GOT3 (cell line): ENCODE results near the gene CSF3R.
A peak's percentile ranks its signal among the peaks of the same experiment; 100 is the strongest.
"Not testable (repeated sequence)": the region's sequence is repeated elsewhere in the genome, so short reads cannot be mapped to it uniquely, and the experiment has no call there.

Experiments used
- DNase-seq: peaks from one replicate; lab custom pipeline; 2025; ENCODE audit warnings: mixed read lengths; lab: John Stamatoyannopoulos, UW

The CSF3R gene

GRCh38 chr1:36481771-36482723 is 666 bp downstream of the CSF3R start:
- DNase-seq = no peak

DNA sequence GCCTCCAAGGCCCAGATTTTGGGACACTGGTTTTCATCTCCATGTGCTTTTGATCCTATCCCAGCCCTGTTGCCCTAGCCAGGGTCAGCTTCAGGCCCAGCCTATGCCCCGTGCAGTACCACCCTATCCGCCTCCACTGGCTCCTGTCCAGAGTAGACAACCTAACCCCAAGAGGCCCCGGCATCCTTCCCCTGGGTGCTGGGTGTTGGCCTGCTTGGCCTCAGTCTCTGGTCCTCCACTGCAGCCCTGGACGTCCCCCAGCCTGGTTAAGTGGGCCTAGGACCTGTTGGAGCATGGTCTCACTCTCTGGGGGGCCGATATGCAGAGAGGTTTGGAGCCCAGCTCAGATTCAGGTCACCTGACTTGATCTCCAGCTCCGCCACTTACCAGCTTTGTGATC is 1.6 kb downstream of the CSF3R start:
- no peak for DNase-seq

- DNase-seq = no peak
Measured at GRCh38 chr1:36480161-36480560, 2.6 kb downstream of the CSF3R start.

DNA sequence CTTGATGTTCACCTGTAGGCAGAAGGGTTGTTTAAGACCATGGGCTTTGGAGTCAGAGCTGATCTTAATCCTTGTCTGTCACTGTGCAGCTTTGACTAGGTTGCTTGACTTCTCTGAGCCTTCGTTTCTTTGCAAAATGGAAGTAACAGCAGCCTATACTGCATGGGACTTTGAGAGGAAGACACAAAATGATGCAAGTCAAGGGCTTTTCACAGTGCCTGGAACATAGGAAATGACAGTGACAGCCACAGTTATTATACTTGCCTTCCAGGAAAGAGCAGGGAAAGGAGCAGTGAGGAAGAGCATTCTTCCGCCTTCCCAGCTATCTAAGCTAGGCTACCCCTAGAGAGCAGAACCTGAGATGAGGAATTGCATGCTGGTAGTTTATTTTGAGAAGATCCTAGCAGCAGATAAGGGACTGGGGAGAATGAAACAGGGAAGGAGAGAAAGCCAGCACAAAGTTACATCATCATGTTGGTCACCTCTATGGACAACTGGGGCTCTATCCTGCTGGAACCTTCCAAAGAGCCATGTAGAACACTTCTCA is 3.1 kb downstream of the CSF3R start:
- no peak for DNase-seq

DNA sequence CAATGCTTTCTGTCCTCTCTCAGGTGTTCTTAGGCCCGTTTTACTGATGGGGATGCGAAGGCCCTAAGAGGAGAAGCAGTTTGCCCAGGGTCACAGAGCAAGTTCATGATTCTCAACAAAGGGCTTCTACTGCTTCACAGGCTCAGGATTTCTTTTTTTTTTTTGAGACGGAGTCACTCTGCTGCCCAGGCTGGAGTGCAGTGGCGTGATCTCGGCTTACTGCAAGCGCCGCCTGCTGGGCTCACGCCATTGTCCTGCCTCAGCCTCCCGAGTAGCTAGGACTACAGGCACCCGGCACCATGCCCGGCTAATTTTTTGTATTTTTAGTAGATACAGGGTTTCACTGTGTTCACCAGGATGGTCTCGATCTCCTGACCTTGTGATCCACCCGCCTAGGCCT is 5.1 kb downstream of the CSF3R start:
- not testable (repeated sequence) for DNase-seq

GRCh38 chr1:36476945-36477344 is 5.8 kb downstream of the CSF3R start:
- DNase-seq = no peak

- no peak for DNase-seq
Measured at GRCh38 chr1:36475910-36476604, 6.7 kb downstream of the CSF3R start.

GRCh38 chr1:36475341-36475740 is 7.4 kb downstream of the CSF3R start:
- DNase-seq = no peak

- no peak for DNase-seq
Measured at GRCh38 chr1:36472656-36473055, 10.1 kb downstream of the CSF3R start.

GRCh38 chr1:36471830-36472641 is 10.7 kb downstream of the CSF3R start:
- no peak for DNase-seq

DNA sequence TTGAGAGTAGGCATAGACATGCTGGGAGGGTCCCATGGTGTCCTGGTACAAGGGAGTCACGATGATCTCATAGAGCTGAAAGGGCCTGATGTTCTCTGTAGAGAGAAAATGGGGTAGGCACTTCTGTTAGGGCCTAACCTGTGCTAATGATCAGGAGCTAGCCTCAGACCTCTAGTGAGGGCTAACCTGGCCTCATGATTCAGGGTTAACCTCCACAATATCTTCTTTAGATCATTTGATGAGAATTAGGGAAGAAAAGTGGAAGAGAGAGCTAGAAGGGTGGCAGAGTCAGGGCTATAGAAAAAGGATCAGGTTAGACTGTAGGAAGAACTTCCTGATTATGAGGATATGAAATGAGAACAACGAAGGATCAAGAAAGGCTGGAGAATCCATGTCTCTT is 13.6 kb downstream of the CSF3R start:
- no peak for DNase-seq

GRCh38 chr1:36467700-36468455 is 14.8 kb downstream of the CSF3R start:
- no peak for DNase-seq

- no peak for DNase-seq
Measured at GRCh38 chr1:36467027-36467410, 15.7 kb downstream of the CSF3R start.

DNA sequence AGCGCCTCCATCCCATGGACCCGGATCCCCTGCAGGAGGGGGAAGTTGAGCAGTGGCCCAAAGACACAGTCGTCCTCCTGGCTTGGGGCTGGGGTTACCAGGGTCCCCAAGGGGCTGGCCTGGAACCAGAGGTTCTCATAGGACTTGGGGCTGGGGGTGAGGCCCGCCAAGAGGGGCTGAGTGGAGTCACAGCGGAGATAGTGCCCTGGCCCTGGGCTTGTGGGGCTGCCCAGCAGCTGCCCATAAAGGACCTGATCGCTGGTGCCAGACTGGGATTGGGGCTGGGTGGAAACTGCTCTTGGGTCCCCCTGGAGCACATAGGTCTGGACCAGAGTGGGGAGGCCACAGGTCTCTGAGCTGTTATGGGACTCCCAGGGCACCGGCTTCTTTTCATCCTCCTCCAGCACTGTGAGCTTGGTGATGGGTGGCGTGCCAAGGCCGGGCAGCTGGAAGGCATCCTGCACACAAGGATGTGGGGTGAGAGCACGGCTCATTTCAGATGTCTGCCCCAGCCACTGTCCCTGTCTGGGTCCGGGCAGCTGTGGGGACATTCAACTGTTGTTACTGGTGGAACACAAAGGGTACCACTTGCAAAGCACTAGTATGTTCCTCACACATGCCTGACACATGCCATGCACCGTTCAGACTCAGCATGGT is 16.2 kb downstream of the CSF3R start:
- no peak for DNase-seq

DNA sequence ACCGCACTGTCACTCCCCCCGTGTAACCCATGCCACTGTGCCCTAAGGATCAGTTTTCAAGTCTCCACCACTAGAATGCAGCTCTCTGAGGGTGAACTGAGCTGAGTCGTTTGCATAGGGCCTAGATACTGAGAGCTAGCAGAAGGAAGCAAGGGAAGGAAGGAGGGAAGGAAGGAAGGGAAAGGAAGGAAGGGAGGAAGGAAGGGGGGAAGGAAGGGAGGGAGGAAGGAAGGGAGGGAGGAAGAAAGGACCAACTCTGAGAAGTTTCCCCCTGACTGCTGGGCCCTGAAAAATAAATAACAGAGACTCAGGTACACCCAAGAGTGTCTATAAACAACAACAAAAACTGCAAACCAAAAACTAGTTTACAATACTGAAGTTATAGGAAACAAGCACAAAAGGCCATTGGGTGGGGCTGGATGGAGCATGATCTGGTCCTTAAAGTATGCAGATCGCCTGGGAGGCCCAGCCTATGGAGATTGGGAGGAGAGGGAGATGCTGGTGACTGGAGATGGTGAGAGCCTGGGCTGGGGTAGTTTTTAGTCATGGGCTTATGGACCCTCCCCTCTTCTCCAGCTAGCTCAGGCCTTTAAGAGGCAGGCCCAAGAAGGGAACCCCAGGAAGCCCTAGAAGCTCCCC is 16.9 kb downstream of the CSF3R start:
- DNase-seq = no peak

DNA sequence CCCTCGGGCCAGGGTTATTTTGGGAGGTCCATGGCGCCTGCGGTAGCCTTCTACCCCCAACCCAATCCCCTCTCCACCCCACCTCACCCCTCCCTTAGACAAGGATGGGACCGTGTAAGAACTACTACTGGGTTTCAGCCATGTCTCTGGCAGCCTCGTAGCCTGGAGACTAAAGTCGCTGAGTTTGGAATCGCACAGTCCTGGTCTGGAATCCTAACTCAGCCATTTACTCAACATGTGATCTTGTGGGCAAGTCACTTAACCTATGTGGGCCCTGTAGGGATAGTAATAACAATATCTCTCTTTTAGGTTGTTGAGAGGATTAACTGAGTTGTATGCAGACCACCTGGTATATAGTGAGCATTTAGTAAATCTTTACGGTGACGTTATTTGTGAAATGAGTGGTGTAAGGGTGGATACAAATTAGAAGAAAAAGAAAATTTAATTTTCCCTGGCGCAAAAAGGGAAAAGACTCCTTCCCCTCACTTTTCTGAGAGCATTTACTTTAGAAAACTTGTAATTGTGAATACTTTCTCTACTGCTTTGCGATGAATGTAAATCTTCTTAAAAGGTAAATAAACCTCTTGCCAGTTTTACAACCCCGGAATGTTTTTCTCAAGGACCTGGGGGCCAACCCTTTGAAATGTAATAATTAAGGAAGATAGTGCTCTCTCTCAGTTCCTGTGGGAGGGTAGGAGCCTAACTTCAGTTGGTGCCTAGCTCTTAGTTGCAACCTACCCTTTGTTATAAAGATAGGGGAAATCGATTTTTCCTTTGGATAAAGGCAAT is 17.9 kb downstream of the CSF3R start:
- DNase-seq = no peak

GRCh38 chr1:36463803-36464604 is 18.7 kb downstream of the CSF3R start, which contains the start of gene MRPS15:
Gene MRPS15, minus strand, starts transcription at chr1:36464384. Its CDS starts 109 bp downstream, at chr1:36464275.
- DNase-seq = peak; percentile 83

- DNase-seq = no peak
Measured at GRCh38 chr1:36463463-36463802, 19.3 kb downstream of the CSF3R start.

DNA sequence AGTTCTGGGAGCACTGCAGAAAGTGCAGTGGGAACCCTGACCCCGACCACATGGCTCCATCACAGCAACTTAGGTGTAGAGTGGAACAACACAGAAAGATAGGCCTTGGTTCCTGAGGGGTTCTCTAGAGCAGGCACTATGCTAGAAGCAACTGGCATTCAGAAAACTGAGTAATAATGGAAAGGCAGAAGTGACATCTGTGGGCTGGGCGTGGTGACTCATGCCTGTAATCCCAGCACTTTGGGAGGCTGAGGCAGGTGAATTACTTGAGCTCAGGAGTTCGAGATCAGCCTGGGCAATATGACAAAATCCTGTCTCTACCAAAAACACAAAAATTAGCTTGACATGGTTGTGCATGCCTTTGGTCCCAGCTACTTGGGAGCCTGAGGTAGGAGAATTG is 23.8 kb downstream of the CSF3R start:
- DNase-seq = no peak
